OCI-LY7 (cell line): Measurements from ENCODE around the gene KRTAP4-4. TPM values are rescaled to one million over a fixed set of nuclear protein-coding genes. Genes with fewer than 3 reads are reported as not detected.

Experiments
- BruUV-seq: library from RNA; stranded (reverse); fragments of 400-500 nt; replicated peaks from 2 replicates; lab custom pipeline; 2021; lab: Mats Ljungman, UMichigan
- CTCF ChIA-PET: fragments of 300-600 bp; sonication (Branson Sonifier 250); formaldehyde crosslinking; loops from one replicate; lab custom pipeline; 2022; ENCODE audit warnings: antibody characterized with exemption; ENCODE audit not compliant: unreplicated experiment; lab: Charles Lee
- POLR2A ChIA-PET: fragments of 300-600 bp; sonication (Branson Sonifier 250); formaldehyde crosslinking; loops from one replicate; lab custom pipeline; 2022; ENCODE audit warnings: antibody characterized with exemption; lab: Charles Lee
- DNase-seq: peaks from one replicate; pipeline ENCODE4 v3.0.0-alpha.2; 2015; ENCODE audit warnings: low spot score
- H2AFZ ChIP-seq: fragments of 200-600 bp; sonication (generic), shearing (Covaris generic); 2 replicates; pipeline ENCODE4 v1.6.1; 2014; ENCODE audit warnings: mild to moderate bottlenecking, antibody characterized with exemption, low read length, moderate library complexity
- H3K27ac ChIP-seq: fragments of 200-600 bp; sonication (generic); 2 replicates; pipeline ENCODE4 v1.5.1; 2014; ENCODE audit warnings: mixed run types, low read depth, mild to moderate bottlenecking, moderate library complexity, low read length, inconsistent platforms; ENCODE audit not compliant: poor library complexity, severe bottlenecking
- H3K36me3 ChIP-seq: fragments of 200-600 bp; sonication (generic); 2 replicates; pipeline ENCODE4 v1.6.1; 2014; ENCODE audit warnings: mild to moderate bottlenecking, antibody characterized with exemption, low read length, moderate library complexity, mixed read lengths; ENCODE audit not compliant: insufficient read depth
- H3K4me1 ChIP-seq: fragments of 200-600 bp; sonication (generic); 2 replicates; pipeline ENCODE4 v1.5.1; 2014; ENCODE audit warnings: mild to moderate bottlenecking, low read length; ENCODE audit not compliant: insufficient read depth, poor library complexity, severe bottlenecking
- H3K4me2 ChIP-seq: fragments of 200-600 bp; sonication (generic); 2 replicates; pipeline ENCODE4 v1.6.1; 2014; ENCODE audit warnings: mild to moderate bottlenecking, low read length
- H3K4me3 ChIP-seq: fragments of 200-600 bp; sonication (generic); 2 replicates; pipeline ENCODE4 v1.5.1; 2014; ENCODE audit warnings: mild to moderate bottlenecking, low read depth, low read length; ENCODE audit not compliant: poor library complexity, severe bottlenecking
- H3K79me2 ChIP-seq: fragments of 200-600 bp; sonication (generic); 2 replicates; pipeline ENCODE4 v1.6.1; 2016; ENCODE audit warnings: low read depth, mild to moderate bottlenecking, low read length, moderate library complexity, mixed read lengths; ENCODE audit not compliant: insufficient read depth
- H3K9me2 ChIP-seq: fragments of 200-600 bp; sonication (generic); 2 replicates; pipeline ENCODE4 v1.6.1; 2016; ENCODE audit warnings: mild to moderate bottlenecking, low read length, mixed read lengths; ENCODE audit not compliant: insufficient read depth
- H3K9me3 ChIP-seq: fragments of 200-600 bp; sonication (generic); 2 replicates; pipeline ENCODE4 v1.6.1; 2014; ENCODE audit warnings: mild to moderate bottlenecking, mixed run types, low read length, mixed read lengths
- H4K20me1 ChIP-seq: fragments of 200-600 bp; sonication (generic); 2 replicates; pipeline ENCODE4 v1.6.1; 2014; ENCODE audit warnings: mild to moderate bottlenecking, antibody characterized with exemption, low read length, moderate library complexity, mixed read lengths; ENCODE audit not compliant: insufficient read depth
- CTCF ChIP-seq: fragments of 200-600 bp; sonication (generic); conservative IDR thresholded peaks from 2 replicates; pipeline ENCODE4 v1.5.1; 2014; ENCODE audit warnings: mild to moderate bottlenecking, antibody characterized with exemption, low read length, moderate library complexity, mixed read lengths
- EZH2phosphoT487 ChIP-seq: fragments of 200-600 bp; sonication (generic); IDR thresholded peaks from 2 replicates; pipeline ENCODE4 v1.6.1; 2018; ENCODE audit warnings: low read depth, borderline replicate concordance, mild to moderate bottlenecking, mixed run types, antibody characterized with exemption, low read length, moderate library complexity, mixed read lengths
- intact Hi-C: fragments of 100-400 bp; cut with micrococcal nuclease; formaldehyde crosslinking; loops from one replicate; pipeline ENCODE4 v1.10.0; 2022; ENCODE audit not compliant: unreplicated experiment
- total RNA-seq, 2 experiments: library from RNA; depleted of rRNA in 1 of 2; stranded (reverse); fragments of >200 nt in 1 of 2; shearing (Covaris generic) in 1 of 2; gene quantifications; 2 replicates each; pipeline ENCODE4 v1.2.3, GENCODE V29; 2014 to 2022

Gene KRTAP4-4
- total RNA-seq, 2 experiments from 2014 or later = not detected

GRCh38 chr17:41185001-41185400 lies 24.5 kb upstream of the KRTAP4-4 start:
- Histone ChIP-seq H3K9me2 (no peaks in the 10 kb centered on the region), H3K4me3 (no peak overlapping the region), H3K4me1 (no peaks in the 10 kb centered on the region), H3K9me3 (no peaks in the 10 kb centered on the region), H3K36me3 (no peaks in the 10 kb centered on the region), H3K27ac (no peak overlapping the region), H2AFZ (no peak overlapping the region), H3K4me2 (no peak overlapping the region), H3K79me2 (no peaks in the 10 kb centered on the region), H4K20me1 (no peaks in the 10 kb centered on the region)
- ChIA-PET POLR2A (no interaction called here), CTCF (no interaction called here)
- intact Hi-C loops = no loop called here
- DNase-seq = no peak
- TF ChIP-seq CTCF (no peak), EZH2phosphoT487 (no peak)
- BruUV-seq = no TSS peak

- intact Hi-C loops = no loop called here
- Histone ChIP-seq H3K36me3 (no peaks in the 10 kb centered on the region), H3K79me2 (no peaks in the 10 kb centered on the region), H3K4me1 (no peaks in the 10 kb centered on the region), H3K4me2 (no peak within 1 kb of the TSS), H2AFZ (no peak within 1 kb of the TSS), H3K27ac (no peak within 1 kb of the TSS), H4K20me1 (no peaks in the 10 kb centered on the region), H3K4me3 (no peak within 1 kb of the TSS), H3K9me2 (no peaks in the 10 kb centered on the region), H3K9me3 (no peaks in the 10 kb centered on the region)
- no peak for TF ChIP-seq EZH2phosphoT487
- no peak for TF ChIP-seq CTCF
- ChIA-PET POLR2A (no interaction called here), CTCF (no interaction called here)
- BruUV-seq = no TSS peak
- no peak for DNase-seq
These were observed 24.0 kb upstream of the KRTAP4-4 start, which contains the start of gene KRTAP4-1 for GRCh38 chr17:41184480-41184961. TSS of gene KRTAP4-1 (minus strand) at chr17:41184911. CDS start at chr17:41184854, 57 bp downstream.

- no peaks in the 10 kb centered on the region for H4K20me1 ChIP-seq
- no peak overlapping the region for H3K4me2 ChIP-seq
- ChIA-PET CTCF (no interaction called here), POLR2A (interaction anchor here (0.6 kb wide), 1 partner anchor 28 kb away, joined by 3 read pairs; no protein-coding TSS in a partner anchor)
- no peaks in the 10 kb centered on the region for H3K36me3 ChIP-seq
- H3K79me2 ChIP-seq = no peaks in the 10 kb centered on the region
- H2AFZ ChIP-seq = no peak overlapping the region
- BruUV-seq = no TSS peak
- no peaks in the 10 kb centered on the region for H3K9me3 ChIP-seq
- H3K9me2 ChIP-seq = no peaks in the 10 kb centered on the region
- H3K4me3 ChIP-seq = no peak overlapping the region
- peaks cover 5% of the 10 kb centered on the region for H3K4me1 ChIP-seq
- no peak for DNase-seq
- TF ChIP-seq CTCF = no peak
- TF ChIP-seq EZH2phosphoT487 = no peak
- no peak overlapping the region for H3K27ac ChIP-seq
- intact Hi-C loops = no loop called here
These were observed 18.5 kb upstream of the KRTAP4-4 start for GRCh38 chr17:41178843-41179616.
